HG03064 (cell line): ENCODE data around the gene FXN.

Experiments
- ATAC-seq: cut with Tn5 transposase; IDR thresholded peaks from one replicate; pipeline ENCODE4 v1.9.1; 2021; ENCODE audit warnings: low read depth; ENCODE audit not compliant: unreplicated experiment

FXN gene

DNA sequence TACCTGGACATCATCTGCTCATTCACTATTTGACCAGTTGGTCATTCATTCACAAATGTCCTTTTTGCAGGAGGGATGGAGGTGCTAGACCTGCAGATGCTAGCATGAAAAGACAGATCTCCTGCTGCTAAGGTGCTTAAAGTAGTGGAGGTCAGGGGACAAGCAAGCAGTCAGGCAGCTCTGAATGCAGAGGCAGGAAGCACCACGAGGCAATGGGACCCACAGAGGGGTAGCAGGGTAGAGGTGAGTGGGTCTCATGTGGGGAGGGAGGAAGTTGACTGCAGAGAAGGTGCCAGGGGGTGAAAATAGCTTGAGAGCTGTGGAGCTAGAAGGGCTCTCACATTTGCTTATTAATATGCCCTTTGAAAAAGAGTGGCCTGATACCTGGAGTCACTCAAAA, 25.2 kb downstream of the FXN start:
- no peak for ATAC-seq

GRCh38 chr9:69062195-69062594, 26.6 kb downstream of the FXN start:
- ATAC-seq: no peak

- no peak for ATAC-seq
These were observed 28.3 kb downstream of the FXN start for GRCh38 chr9:69063839-69064238.

DNA sequence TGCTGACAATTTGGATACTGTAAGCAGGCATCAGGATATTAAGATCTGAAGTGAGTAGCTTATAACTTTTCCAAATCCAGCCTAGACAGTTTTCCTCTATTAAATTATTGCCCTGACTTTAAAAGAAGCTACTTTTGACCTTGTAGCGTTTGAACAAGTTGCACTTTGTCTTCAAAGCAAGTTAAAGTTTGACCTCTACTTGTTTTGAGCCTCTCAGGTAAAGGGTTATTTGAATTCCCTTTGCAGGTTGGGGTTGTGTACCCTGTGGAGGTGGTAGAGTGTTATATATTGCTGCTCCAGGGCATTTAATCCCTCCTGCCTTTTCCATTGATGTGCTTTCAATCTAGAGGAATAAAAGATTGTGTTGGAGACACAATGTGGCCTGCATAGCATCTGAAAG, 30.1 kb downstream of the FXN start:
- no peak for ATAC-seq

GRCh38 chr9:69066955-69067354, 31.4 kb downstream of the FXN start:
- no peak for ATAC-seq

DNA sequence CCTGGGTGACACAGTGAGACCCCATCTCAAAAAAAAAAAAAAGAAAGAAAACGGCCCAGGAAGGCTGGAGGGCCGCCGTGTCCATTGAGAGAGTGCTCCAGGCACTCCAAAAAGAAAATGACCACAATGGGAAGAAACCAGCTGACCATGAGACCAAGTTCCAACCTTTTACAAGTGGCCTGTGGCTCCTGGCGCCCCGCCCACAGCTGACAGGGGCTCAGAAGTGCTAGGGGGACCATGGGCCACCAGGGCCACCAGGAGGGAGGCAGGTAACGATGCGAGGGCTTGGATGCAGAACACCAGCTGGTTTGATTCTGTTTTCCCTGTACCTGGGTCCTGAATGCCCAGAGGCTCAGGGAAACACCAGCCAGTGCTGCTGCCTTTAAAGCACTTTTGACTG, 34.6 kb downstream of the FXN start:
- no peak for ATAC-seq

- ATAC-seq: no peak
These were observed 35.5 kb downstream of the FXN start for GRCh38 chr9:69071059-69071458.

GRCh38 chr9:69073103-69073502, 37.6 kb downstream of the FXN start:
- ATAC-seq: no peak

- ATAC-seq: no peak
These were observed 39.2 kb downstream of the FXN start for GRCh38 chr9:69074801-69075200.

GRCh38 chr9:69076550-69076949, 41.0 kb downstream of the FXN start:
- ATAC-seq: no peak

- ATAC-seq: no peak
These were observed 42.5 kb downstream of the FXN start for GRCh38 chr9:69078069-69078468.

GRCh38 chr9:69078581-69078980, 43.0 kb downstream of the FXN start:
- ATAC-seq: no peak

GRCh38 chr9:69079186-69079585, 43.6 kb downstream of the FXN start:
- ATAC-seq: no peak

- no peak for ATAC-seq
These were observed 45.7 kb downstream of the FXN start for GRCh38 chr9:69081261-69081660.

DNA sequence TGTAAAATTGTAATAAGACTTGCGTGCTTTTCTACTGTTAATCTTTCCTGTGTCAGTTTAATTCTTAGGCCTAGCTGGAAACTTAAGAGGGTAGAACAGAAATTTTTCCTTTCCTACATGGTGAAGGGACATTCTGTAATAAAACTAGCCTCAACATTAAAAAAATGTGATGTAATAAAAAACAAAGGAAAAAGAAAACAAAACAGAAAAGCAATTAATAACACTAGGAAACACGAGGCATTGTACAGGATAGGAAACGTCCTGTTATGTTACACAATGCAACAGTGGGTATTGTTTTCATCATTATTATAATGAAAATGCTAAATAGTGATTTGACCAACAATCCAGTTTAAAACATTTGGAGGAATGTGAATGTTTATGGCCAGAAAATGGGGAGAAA, 47.8 kb downstream of the FXN start:
- no peak for ATAC-seq

- no peak for ATAC-seq
These were observed 50.2 kb downstream of the FXN start for GRCh38 chr9:69085569-69086283.

DNA sequence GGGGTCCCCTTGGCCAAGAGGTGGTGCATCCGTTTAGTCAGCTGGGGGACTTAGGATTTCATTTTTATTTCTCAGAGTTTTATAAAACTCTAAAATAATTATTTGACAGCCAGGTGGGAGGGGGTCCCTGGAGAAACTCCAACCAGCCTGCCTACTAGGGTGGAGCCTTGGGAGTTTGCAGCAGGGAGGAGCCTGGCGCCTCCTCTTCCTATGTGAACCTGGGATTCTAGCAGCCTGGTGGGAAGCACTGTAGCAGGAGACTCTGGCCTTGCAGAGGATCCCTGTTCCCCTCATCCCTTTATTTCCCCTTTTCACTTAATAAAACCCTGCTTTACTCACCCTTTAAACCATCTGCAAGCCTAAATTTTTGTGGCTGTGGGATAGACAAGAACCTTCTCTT, 50.8 kb downstream of the FXN start:
- no peak for ATAC-seq

DNA sequence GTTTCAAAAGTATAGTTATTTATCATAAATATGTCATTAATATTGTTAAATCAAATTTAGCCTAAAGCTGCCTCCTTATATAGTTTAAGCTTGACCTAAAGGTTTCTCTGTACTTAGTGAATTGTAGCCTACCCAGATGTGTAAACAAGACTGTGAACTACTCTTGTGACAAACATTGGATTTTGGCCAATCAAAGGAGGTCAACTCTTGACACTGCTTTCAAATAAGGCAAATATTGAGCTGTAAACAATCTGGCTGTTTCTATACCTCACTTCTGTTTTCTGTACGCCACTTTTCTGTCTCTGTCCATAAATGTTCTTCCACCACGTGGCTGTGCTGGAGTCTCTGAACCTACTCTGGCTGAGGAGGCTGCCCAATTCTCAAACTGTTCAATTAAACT, 51.2 kb downstream of the FXN start:
- ATAC-seq: no peak

GRCh38 chr9:69089082-69089481, 53.5 kb downstream of the FXN start:
- no peak for ATAC-seq

- no peak for ATAC-seq
These were observed 53.9 kb downstream of the FXN start for GRCh38 chr9:69089491-69089890.

- no peak for ATAC-seq
These were observed 54.7 kb downstream of the FXN start for GRCh38 chr9:69090140-69090750.

- no peak for ATAC-seq
These were observed 55.4 kb downstream of the FXN start for GRCh38 chr9:69090946-69091345.
